CD4-positive, alpha-beta T cell treated with Interleukin-21 for 1 hour (primary cell): Measurements from ENCODE around the gene SERPINE2.
"Not testable (repeated sequence)": the region's sequence is repeated elsewhere in the genome, so short reads cannot be mapped to it uniquely, and the experiment has no call there.

Experiments used
- DNase-seq: peaks from one replicate; pipeline ENCODE4 v3.0.0-alpha.2; 2020

SERPINE2 gene

GRCh38 chr2:224009605-224010315, 29.3 kb downstream of the SERPINE2 start:
- no peak for DNase-seq

GRCh38 chr2:224008702-224009261, 30.3 kb downstream of the SERPINE2 start:
- no peak for DNase-seq

GRCh38 chr2:224004105-224004695, 34.9 kb downstream of the SERPINE2 start:
- no peak for DNase-seq

GRCh38 chr2:224000662-224001061, 38.4 kb downstream of the SERPINE2 start:
- not testable (repeated sequence) for DNase-seq

- no peak for DNase-seq
Measured at GRCh38 chr2:223999862-224000261, 39.2 kb downstream of the SERPINE2 start.

- DNase-seq = no peak
Measured at GRCh38 chr2:223998948-223999347, 40.1 kb downstream of the SERPINE2 start.

GRCh38 chr2:223997938-223998337, 41.1 kb downstream of the SERPINE2 start:
- no peak for DNase-seq

GRCh38 chr2:223996391-223996790, 42.7 kb downstream of the SERPINE2 start:
- DNase-seq = no peak

- no peak for DNase-seq
Measured at GRCh38 chr2:223995569-223995968, 43.5 kb downstream of the SERPINE2 start.

GRCh38 chr2:223994562-223995162, 44.4 kb downstream of the SERPINE2 start:
- DNase-seq = no peak

- peak; percentile 64 for DNase-seq
Measured at GRCh38 chr2:223993634-223994232, 45.4 kb downstream of the SERPINE2 start.

- DNase-seq = no peak
Measured at GRCh38 chr2:223991611-223992010, 47.5 kb downstream of the SERPINE2 start.

GRCh38 chr2:223989856-223990232, 49.2 kb downstream of the SERPINE2 start:
- no peak for DNase-seq

GRCh38 chr2:223989206-223989855, 49.8 kb downstream of the SERPINE2 start:
- no peak for DNase-seq

GRCh38 chr2:223981241-223981640, 57.8 kb downstream of the SERPINE2 start:
- DNase-seq = no peak

- no peak for DNase-seq
Measured at GRCh38 chr2:223980803-223981202, 58.3 kb downstream of the SERPINE2 start.

GRCh38 chr2:223980397-223980735, 58.7 kb downstream of the SERPINE2 start:
- DNase-seq = no peak

- no peak for DNase-seq
Measured at GRCh38 chr2:223979730-223980396, 59.2 kb downstream of the SERPINE2 start.

- DNase-seq = no peak
Measured at GRCh38 chr2:223978451-223978850, 60.6 kb downstream of the SERPINE2 start.

- DNase-seq = no peak
Measured at GRCh38 chr2:223976635-223977226, 62.4 kb downstream of the SERPINE2 start.

GRCh38 chr2:223973606-223974005, 65.5 kb downstream of the SERPINE2 start:
- no peak for DNase-seq

GRCh38 chr2:223972656-223973102, 66.4 kb downstream of the SERPINE2 start:
- DNase-seq = no peak
